ENCODE data around the gene SERF2.
"Not testable (repeated sequence)": the region's sequence is repeated elsewhere in the genome, so short reads cannot be mapped to it uniquely, and the experiment has no call there.

SERF2 gene

GRCh38 chr15:43808435-43808950, 16.4 kb downstream of the SERF2 start:
- TF ChIP-seq TSHZ2 (CRISPR knock-in tag; IDR thresholded peaks at IDR 0.05), result no peak
- TF ChIP-seq ISL1 (CRISPR knock-in tag; IDR thresholded peaks at IDR 0.05), result no peak
- no peak for TF ChIP-seq RARB (CRISPR knock-in tag; IDR thresholded peaks at IDR 0.05)
- no peak for TF ChIP-seq TOX (CRISPR knock-in tag; IDR thresholded peaks at IDR 0.05; ENCODE audit: borderline replicate concordance)
- no peak for TF ChIP-seq SNAI2 (CRISPR knock-in tag; IDR thresholded peaks at IDR 0.05)
- no peak for TF ChIP-seq CSDC2 (CRISPR knock-in tag; IDR thresholded peaks at IDR 0.05)
- TF ChIP-seq ZNF8 (CRISPR knock-in tag; IDR thresholded peaks at IDR 0.05), result no peak
- no peak for TF ChIP-seq TCF4 (CRISPR knock-in tag; IDR thresholded peaks at IDR 0.05; ENCODE audit: borderline replicate concordance)
- no peak for TF ChIP-seq PPARA (CRISPR knock-in tag; IDR thresholded peaks at IDR 0.05; ENCODE audit: borderline replicate concordance)
- no peak for TF ChIP-seq ZC3H10 (CRISPR knock-in tag; IDR thresholded peaks at IDR 0.05)
- TF ChIP-seq ZNF70 (CRISPR knock-in tag; IDR thresholded peaks at IDR 0.05), result no peak
- no peak for TF ChIP-seq ZNF565 (CRISPR knock-in tag; conservative IDR thresholded peaks at IDR 0.05; ENCODE audit: low read depth)
- no peak for TF ChIP-seq ARNTL (CRISPR knock-in tag; IDR thresholded peaks at IDR 0.05; ENCODE audit: borderline replicate concordance, low read depth)
- TF ChIP-seq GLIS3 (CRISPR knock-in tag; IDR thresholded peaks at IDR 0.05), result no peak
- TF ChIP-seq BACH2 (CRISPR knock-in tag; IDR thresholded peaks at IDR 0.05; ENCODE audit: borderline replicate concordance), result no peak
- no peak for TF ChIP-seq POU6F1 (CRISPR knock-in tag; IDR thresholded peaks at IDR 0.05; ENCODE audit: borderline replicate concordance, low read depth)
- no peak for TF ChIP-seq PATZ1 (CRISPR knock-in tag; IDR thresholded peaks at IDR 0.05; ENCODE audit: borderline replicate concordance)
- no peak for TF ChIP-seq CREB5 (CRISPR knock-in tag; IDR thresholded peaks at IDR 0.05; ENCODE audit: low read depth)
- TF ChIP-seq ZFP30 (CRISPR knock-in tag; IDR thresholded peaks at IDR 0.05), result no peak
- ATAC-seq, result no peak

- ATAC-seq, result no peak
- TF ChIP-seq ESRRG (CRISPR knock-in tag; IDR thresholded peaks at IDR 0.05) (no peak), PPARA (CRISPR knock-in tag; IDR thresholded peaks at IDR 0.05; ENCODE audit: borderline replicate concordance) (no peak), POU6F1 (CRISPR knock-in tag; IDR thresholded peaks at IDR 0.05; ENCODE audit: borderline replicate concordance, low read depth) (no peak), TSHZ2 (CRISPR knock-in tag; IDR thresholded peaks at IDR 0.05) (no peak), GLIS3 (CRISPR knock-in tag; IDR thresholded peaks at IDR 0.05) (no peak), ZNF565 (CRISPR knock-in tag; conservative IDR thresholded peaks at IDR 0.05; ENCODE audit: low read depth) (no peak), ZNF70 (CRISPR knock-in tag; IDR thresholded peaks at IDR 0.05) (no peak), TCF4 (CRISPR knock-in tag; IDR thresholded peaks at IDR 0.05; ENCODE audit: borderline replicate concordance) (no peak), BACH2 (CRISPR knock-in tag; IDR thresholded peaks at IDR 0.05; ENCODE audit: borderline replicate concordance) (no peak), OSR1 (CRISPR knock-in tag; IDR thresholded peaks at IDR 0.05) (no peak), SNAI2 (CRISPR knock-in tag; IDR thresholded peaks at IDR 0.05) (no peak), CREB5 (CRISPR knock-in tag; IDR thresholded peaks at IDR 0.05; ENCODE audit: low read depth) (no peak), ZFP3 (CRISPR knock-in tag; IDR thresholded peaks at IDR 0.05) (no peak)
Observed at GRCh38 chr15:43808960-43809678, 17.0 kb downstream of the SERF2 start.

- ATAC-seq, result not testable (repeated sequence)
Observed at GRCh38 chr15:43815064-43815463, 22.9 kb downstream of the SERF2 start.
